Peyer's patch (tissue), 4 donors: ENCODE data around the gene L2HGDH.

Experiments
- CTCF ChIP-seq, 6 experiments: fragments of 450-650 bp in 4 of 6; fragments of 200-600 bp in 2 of 6; sonication (generic) in 1 of 6; IDR thresholded peaks; one replicate each; pipeline ENCODE4 v1.5.1; 2017 to 2019; ENCODE audit warnings: antibody characterized with exemption in 6 of 6, mild to moderate bottlenecking in 3 of 6, moderate library complexity in 1 of 6
- POLR2A ChIP-seq, 2 donors: fragments of 450-650 bp; IDR thresholded peaks; one replicate each; pipeline ENCODE4 v1.5.1; 2017; ENCODE audit warnings: antibody characterized with exemption in 2 of 2, mild to moderate bottlenecking in 2 of 2, moderate library complexity in 2 of 2

- TF ChIP-seq CTCF (IDR thresholded peaks at IDR 0.05) (no peak), POLR2A (IDR thresholded peaks at IDR 0.05) (no peak)
These were observed 39.5 kb downstream of the L2HGDH start for GRCh38 chr14:50272498-50272897.
